Ovary (tissue), 9 donors: Measurements from ENCODE around the gene URB2. TPM values are rescaled to one million over a fixed set of nuclear protein-coding genes. Genes with fewer than 3 reads are reported as not detected.

Source experiments
- DNase-seq, 5 donors: peaks; one replicate each; pipeline ENCODE4 v3.0.0-alpha.2; 2019 to 2020
- H3K27ac ChIP-seq, 2 donors: fragments of 200-600 bp; one replicate each; pipeline versions ENCODE4 v1.5.1 to v1.8.0; 2019 to 2022
- H3K27me3 ChIP-seq: fragments of 200-600 bp; one replicate; pipeline ENCODE4 v1.8.0; 2022
- H3K36me3 ChIP-seq: fragments of 200-600 bp; sonication (generic); one replicate; pipeline ENCODE4 v1.5.1; 2019
- H3K4me1 ChIP-seq: one replicate; pipeline ENCODE4 v1.8.1; 2013; ENCODE audit warnings: mild to moderate bottlenecking, moderate library complexity; ENCODE audit not compliant: insufficient read depth
- H3K4me3 ChIP-seq: fragments of 200-600 bp; sonication (generic); one replicate; pipeline ENCODE4 v1.5.1; 2017
- H3K9me3 ChIP-seq, 2 donors: fragments of 200-600 bp in 1 of 2; sonication (generic) in 1 of 2; one replicate each; pipeline versions ENCODE4 v1.5.1 to v1.8.1; 2013 to 2019; ENCODE audit warnings: mild to moderate bottlenecking in 1 of 2, moderate library complexity in 1 of 2
- CTCF ChIP-seq, 3 donors: fragments of 450-650 bp in 2 of 3; fragments of 200-600 bp in 1 of 3; IDR thresholded peaks; one replicate each; pipeline versions ENCODE4 v1.5.1 to v1.8.0; 2016 to 2022; ENCODE audit warnings: antibody characterized with exemption in 3 of 3, mild to moderate bottlenecking in 1 of 3
- EP300 ChIP-seq: sonication (generic); formaldehyde crosslinking; IDR thresholded peaks from one replicate; pipeline ENCODE4 v1.6.1; 2017; ENCODE audit warnings: antibody characterized with exemption
- POLR2A ChIP-seq: fragments of 450-650 bp; IDR thresholded peaks from one replicate; pipeline ENCODE4 v1.6.1; 2017; ENCODE audit warnings: antibody characterized with exemption, mild to moderate bottlenecking, moderate library complexity
- WGBS, 3 donors: extraction: QIAGEN DNeasy Blood & Tissue Kit in 1 of 3; methylation state at CpG; one replicate each; pipeline versions ENCODE4 v1.1.5 to v1.1.7; 2013 to 2017; 5-methylcytosine and 5-hydroxymethylcytosine counted together
- intact Hi-C, 4 donors: fragments of 100-400 bp; cut with DNase I; formaldehyde crosslinking; loops; one replicate each; pipeline versions ENCODE4 v1.11.0 to v1.15.1; 2022 to 2023
- polyA plus RNA-seq, 2 donors: library from polyadenylated mRNA; stranded (reverse); fragments of 200-250 nt in 1 of 2; fragments of 350-450 nt in 1 of 2; fragmentation: Illumina TruSeq in 1 of 2; extraction: RNeasy Lipid Tissue Mini Kit (QIAGEN cat#74804) in 1 of 2; gene quantifications; one replicate each; pipeline ENCODE4 v1.2.3, GENCODE V29; 2013 to 2014
- total RNA-seq, 7 donors: library from RNA; depleted of rRNA in 2 of 7; stranded (reverse); fragments of >200 nt in 2 of 7; fragmentation: NEBNext Ultra II Directional in 3 of 7; extraction: Animal tissue kit (Norgen Biotek cat#: 25700) in 3 of 7; gene quantifications; one replicate each; pipeline versions ENCODE4 v1.1.0 to v1.2.4, GENCODE V29; 2016 to 2023
- donor health status: DM: no; HTN: no; CAD: no; lungs with moderate emphysema.
- donor health status: DM: no; HTN: no; CAD: no.
- donor health status: Bipolar disorder and iron deficiency.
- donor health status: DM: yes; HTN: yes; CAD: no.
- donor health status: DM: no; HTN: no; CAD: no.
- donor health status: DM: yes; HTN: yes; CAD: no.

Gene URB2
- total and polyA plus RNA-seq, 9 donors: 2.2 to 16.7 (median 8.0) TPM

- intact Hi-C loops: no loop called here
- Histone ChIP-seq H3K27ac (no peak overlapping the region), H3K27me3 (no peaks in the 10 kb centered on the region), H3K36me3 (no peaks in the 10 kb centered on the region), H3K9me3 (no peaks in the 10 kb centered on the region), H3K4me1 (peaks cover 3% of the 10 kb centered on the region), H3K4me3 (no peak overlapping the region)
- DNase-seq: no peak
- TF ChIP-seq CTCF (IDR thresholded peaks at IDR 0.05) (no peak), EP300 (no peak), POLR2A (no peak)
- WGBS, 3 donors: 54 to 68% (median 64%) methylated on average over 1 of the region's 1 CpG
Observed at GRCh38 chr1:229690662-229691061, 64.6 kb downstream of the URB2 start.

- H3K27ac ChIP-seq: no peak overlapping the region
- no peaks in the 10 kb centered on the region for H3K36me3 ChIP-seq
- intact Hi-C loops: no loop called here
- TF ChIP-seq POLR2A (no peak), EP300 (no peak), CTCF (IDR thresholded peaks at IDR 0.05) (no peak)
- H3K4me1 ChIP-seq: peaks cover 3% of the 10 kb centered on the region
- WGBS, 3 donors: 94 to 95% (median 95%) methylated on average over 6 of the region's 6 CpGs
- no peak overlapping the region for H3K4me3 ChIP-seq
- no peak for DNase-seq
- H3K27me3 ChIP-seq: no peaks in the 10 kb centered on the region
- no peaks in the 10 kb centered on the region for H3K9me3 ChIP-seq
Observed at GRCh38 chr1:229691362-229691761, 65.3 kb downstream of the URB2 start.

- Histone ChIP-seq H3K27me3 (no peaks in the 10 kb centered on the region), H3K36me3 (no peaks in the 10 kb centered on the region), H3K4me1 (peaks cover 3% of the 10 kb centered on the region), H3K4me3 (no peak overlapping the region), H3K27ac (peak overlapping the region in 1 of 2 donors; percentile 74), H3K9me3 (no peaks in the 10 kb centered on the region)
- TF ChIP-seq EP300: no peak
- TF ChIP-seq POLR2A: no peak
- no peak for TF ChIP-seq CTCF (IDR thresholded peaks at IDR 0.05)
- intact Hi-C loops: no loop called here
- no peak for DNase-seq
- WGBS, 3 donors: 59 to 70% (median 66%) methylated on average over 10 of the region's 10 CpGs
Observed at GRCh38 chr1:229693129-229693900, 67.3 kb downstream of the URB2 start.

GRCh38 chr1:229694053-229694693 is 68.1 kb downstream of the URB2 start:
- H3K4me3 ChIP-seq: no peak overlapping the region
- DNase-seq: peak; percentile 82 to 93 (median 87)
- H3K36me3 ChIP-seq: no peaks in the 10 kb centered on the region
- peak overlapping the region; percentile 46 to 74 for H3K27ac ChIP-seq
- no peaks in the 10 kb centered on the region for H3K27me3 ChIP-seq
- intact Hi-C loops: no loop called here
- TF ChIP-seq CTCF (IDR thresholded peaks at IDR 0.05) (no peak), POLR2A (no peak), EP300 (no peak)
- peaks cover 3% of the 10 kb centered on the region for H3K4me1 ChIP-seq
- no peaks in the 10 kb centered on the region for H3K9me3 ChIP-seq
- WGBS, 3 donors: 9 to 15% (median 10%) methylated on average over 10 to 11 of the region's 11 CpGs
